NCI-H1092 (cell line): ENCODE measurements around the gene SLC35F4.

Experiments used
- DNase-seq: peaks from one replicate; lab custom pipeline; 2025; lab: John Stamatoyannopoulos, UW

Gene SLC35F4

DNA sequence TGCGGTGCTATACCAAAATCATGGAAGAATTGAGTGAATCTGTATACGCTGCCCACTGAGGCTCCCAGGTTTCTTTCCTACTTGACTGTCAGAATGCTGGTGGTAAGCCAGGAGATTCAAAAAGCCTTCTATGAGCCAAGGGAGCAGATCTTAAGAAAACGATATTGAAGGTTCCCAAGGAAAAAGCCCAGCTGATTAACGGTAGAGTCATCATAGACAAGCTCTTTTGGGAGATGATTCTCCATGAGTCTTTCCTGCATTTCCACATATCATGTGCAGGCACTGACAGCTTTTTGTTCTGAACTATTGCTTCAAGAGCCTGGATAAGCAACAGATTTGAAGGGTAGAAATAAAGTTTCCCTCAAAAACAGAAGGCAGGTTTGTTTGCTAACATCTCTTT is 17.5 kb downstream of the SLC35F4 start:
- DNase-seq, result no peak

DNA sequence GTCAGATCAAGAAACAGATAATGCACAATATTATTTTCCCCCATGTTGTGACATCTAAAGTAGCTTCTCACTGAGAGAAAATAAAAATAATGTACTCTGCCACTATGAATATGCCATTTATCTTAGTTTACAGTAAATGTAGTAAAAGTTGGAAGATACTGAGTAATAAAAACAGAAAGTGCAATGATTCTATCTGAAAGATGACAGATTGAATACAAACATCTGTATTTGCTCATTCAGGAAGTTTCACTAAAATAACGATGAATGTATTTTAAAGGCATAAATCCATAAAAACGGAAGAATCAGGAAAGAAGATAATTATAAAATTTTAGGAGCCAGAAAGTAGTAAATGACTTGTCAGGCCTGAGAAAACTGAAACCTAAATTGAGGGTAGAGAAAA is 18.2 kb downstream of the SLC35F4 start:
- DNase-seq, result no peak

DNA sequence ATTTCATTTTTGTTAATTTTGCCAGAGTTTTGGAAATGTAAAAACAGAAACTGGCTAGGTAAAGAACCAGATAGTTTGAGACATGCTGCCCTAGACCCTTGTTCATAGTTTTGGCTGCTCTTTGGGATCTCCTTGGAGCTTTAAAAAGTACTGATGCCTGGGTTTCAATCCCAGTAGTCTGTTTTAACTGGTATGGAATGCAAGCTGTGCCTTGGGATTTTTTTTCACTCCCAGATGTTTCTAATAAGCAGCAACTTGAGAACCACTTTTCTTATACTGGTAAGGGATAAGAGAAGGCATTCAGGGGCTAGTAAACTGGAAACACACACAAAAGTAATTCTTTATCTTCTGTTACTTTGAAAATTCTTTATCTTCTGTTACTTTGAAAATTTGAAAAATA is 18.8 kb downstream of the SLC35F4 start:
- no peak for DNase-seq

DNA sequence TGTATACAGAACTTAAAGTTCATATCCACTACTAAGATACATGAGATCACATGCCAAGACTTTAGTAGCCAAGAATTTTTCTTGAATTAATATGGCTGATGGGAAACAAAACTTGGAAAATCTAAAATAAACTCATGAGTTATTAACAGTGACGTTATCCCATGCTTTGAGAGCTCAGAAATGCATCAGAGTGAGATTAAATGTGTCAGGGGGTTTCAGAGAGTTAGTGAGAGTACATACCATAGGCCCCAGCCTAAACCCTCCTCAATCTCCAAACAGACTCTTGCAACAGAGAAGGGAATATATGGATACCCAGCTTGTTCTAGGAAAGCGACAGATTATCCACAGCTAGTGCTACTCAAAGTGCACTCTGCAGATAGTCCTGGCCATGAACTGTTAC is 19.3 kb downstream of the SLC35F4 start:
- no peak for DNase-seq

DNA sequence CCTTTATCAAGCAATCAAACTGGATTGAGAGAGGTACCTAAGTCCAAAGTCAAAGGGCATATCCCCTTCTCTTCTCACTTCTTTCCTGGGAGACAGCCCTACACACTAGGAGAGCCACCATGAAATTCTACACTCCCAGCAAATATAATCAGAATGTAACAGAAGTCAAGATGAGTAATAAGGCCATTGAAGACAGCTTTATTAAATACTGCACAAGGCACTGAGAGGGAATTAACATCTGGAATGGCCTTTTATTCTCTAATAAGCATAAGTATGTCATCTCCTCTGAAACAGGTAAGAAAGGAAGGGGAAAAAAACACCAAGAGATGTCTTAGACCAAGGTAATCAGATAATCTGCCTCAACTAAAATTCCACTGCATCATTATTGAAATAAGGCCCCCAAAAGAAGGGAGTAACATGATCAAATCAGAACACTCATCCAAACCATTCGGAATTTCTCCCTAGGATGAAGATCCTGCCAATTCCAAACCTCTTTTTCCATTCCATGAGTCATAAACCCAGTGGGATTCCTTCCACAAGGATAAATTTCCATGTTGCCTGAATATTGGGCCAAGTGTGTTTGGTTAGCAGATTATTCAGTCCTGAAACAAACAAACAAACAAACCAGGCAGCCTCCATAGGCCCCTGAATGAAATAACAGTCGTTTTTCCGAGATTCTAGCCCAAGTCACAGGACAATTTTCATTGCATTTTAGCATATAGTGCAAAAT is 19.9 kb downstream of the SLC35F4 start:
- DNase-seq, result no peak

DNA sequence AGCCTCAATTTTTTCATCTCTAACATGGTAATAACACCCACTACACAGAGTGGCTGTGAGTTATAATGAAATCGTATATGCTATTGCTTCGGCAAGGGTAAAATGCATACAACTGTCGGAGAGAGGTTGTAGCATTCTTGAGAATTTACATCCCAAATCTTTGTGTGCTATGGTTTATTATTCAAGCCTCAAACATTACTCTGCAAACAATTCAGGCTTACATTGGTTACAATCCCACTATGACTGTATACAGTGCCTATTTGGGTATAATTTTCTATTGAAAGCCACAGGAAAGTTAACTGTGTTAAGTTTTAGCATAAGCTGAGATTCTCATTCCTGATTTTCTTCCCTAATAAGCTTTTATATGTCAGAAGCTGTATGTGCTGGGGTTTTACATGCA is 20.6 kb downstream of the SLC35F4 start:
- DNase-seq, result no peak

DNA sequence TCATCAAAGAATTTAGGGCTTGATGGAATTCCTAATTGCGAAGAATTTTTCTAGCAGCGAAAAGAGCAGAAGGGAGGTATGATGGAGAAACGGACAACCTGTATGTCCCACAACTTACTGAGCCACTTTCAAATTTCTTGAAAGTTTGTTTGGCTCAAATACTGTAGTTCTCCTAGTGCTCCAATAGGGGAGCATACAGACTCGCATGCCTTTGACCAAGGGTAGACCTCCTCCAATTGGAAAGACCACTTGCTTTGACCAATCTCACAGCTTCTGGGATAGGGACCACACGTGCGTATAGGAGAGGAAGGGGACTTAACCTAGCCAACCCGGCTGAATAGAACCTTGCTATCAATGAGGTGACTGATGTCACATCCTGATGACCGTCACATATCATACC is 28.6 kb downstream of the SLC35F4 start:
- no peak for DNase-seq

DNA sequence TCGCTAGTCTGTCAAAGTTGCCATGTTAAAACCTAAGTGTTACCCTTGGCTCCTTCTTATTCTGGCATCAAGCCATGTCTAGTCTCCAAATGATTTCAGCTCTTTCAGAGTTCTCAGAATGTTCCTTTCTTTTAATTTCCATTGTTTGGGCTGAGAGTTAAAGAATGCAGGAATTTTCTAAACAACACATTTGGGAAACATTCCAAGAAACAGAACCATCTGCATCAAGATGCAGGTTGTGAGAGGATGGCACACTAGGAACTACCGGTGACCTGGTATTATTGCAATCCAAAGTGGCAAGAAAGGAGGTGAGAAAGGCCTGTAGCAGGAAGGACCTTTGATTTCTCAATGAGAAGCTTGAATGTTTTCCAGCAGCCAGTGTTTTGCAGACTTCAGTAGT is 30.1 kb downstream of the SLC35F4 start:
- DNase-seq, result no peak

GRCh38 chr14:57834961-57835360 is 30.9 kb downstream of the SLC35F4 start:
- DNase-seq, result no peak

DNA sequence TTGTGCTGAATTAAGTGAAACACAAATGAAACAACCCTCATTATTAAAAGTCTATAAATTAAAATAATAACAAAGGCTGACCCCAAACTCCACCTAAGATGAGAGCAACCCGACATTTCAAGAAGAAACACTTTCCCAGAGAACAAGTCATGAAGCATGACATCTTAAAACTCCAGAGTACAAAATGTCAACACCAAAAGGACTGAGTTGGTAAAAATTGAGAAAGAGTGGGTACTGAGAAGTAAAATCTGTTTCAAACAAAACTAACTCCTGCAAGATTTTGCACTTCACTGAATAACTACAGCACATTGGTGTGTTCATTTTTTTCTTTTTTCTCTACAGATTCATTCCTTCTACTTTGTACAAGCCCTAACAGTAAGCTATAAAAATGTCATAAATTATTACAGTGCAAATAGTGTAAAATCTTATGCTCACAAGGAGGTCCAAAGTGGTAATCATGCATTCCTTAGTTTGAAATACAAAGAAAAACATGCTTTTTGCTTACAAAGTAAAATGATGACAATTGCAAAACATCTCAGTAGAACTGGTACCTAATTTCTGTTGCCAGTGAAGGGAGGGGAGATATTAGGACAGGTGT is 31.8 kb downstream of the SLC35F4 start:
- no peak for DNase-seq

- no peak for DNase-seq
Measured at GRCh38 chr14:57833323-57833722, 32.6 kb downstream of the SLC35F4 start.

DNA sequence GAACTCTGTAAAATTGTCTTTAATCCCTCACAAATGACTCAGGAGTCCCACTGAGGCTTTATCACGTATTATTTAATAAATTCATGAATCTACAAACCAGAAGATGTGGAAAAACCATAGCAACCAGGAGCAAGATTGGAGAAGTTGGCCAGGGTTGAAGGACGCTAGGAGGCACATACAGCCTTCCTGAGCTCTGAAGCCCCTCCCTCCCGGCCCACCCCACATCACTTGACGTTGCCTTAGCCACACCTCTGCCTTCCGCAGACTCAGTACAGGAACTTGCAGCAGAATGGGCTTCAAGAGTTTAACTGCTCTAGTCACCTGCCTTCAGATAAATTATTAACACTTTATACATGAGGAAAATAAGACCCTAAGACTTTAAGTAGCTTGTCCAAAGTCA is 33.9 kb downstream of the SLC35F4 start:
- no peak for DNase-seq

GRCh38 chr14:57828713-57829112 is 37.2 kb downstream of the SLC35F4 start:
- no peak for DNase-seq

DNA sequence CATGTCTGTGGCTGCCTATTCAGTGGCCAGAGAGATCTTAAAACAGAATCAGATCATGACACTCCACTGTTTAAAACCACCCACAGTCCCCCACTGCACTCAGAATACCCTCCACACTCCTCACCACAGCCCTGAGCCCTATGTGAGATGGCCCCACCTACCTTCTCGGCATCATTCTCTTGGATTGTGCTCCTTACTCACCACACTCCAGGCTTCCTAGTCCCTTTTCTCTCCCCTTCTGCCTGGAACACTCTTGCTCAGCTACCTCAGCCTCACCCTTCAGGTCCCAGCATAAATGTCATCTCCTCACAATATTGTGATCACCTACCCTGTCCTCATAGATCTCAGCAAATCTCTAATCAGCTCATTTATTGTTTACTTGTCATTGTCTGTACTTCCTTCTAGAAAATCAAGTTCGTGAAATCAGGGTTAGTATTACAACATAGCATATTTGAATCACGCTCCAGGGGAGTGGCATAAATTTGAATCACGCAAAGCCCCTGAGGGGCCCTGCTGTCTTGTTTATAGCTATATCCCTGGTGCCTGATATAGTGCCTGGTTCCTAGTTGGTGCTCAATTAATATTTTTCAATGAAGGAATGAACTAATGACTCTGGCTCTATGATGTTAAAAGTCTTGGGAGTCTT is 42.8 kb downstream of the SLC35F4 start:
- DNase-seq, result no peak

- DNase-seq, result no peak
Measured at GRCh38 chr14:57822081-57822480, 43.8 kb downstream of the SLC35F4 start.

DNA sequence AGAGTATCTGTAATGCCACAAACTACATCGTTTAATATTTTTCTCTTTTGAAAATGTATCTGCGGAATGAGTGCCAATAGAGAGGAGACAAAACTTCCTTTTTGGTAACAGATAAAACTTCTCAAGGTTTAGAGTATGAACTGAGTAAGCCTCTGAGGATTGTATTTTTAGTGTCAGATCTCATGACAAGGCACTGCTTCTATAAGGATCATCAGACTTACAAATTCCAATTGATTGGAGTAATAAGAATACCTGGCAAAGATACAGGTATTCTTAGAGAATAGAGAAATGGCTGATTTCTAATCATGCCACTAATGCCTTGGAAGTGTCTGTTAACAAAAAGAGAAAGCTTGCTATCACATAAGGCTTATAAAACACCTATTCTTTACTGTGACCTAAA is 45.3 kb downstream of the SLC35F4 start:
- no peak for DNase-seq

- no peak for DNase-seq
Measured at GRCh38 chr14:57818511-57818910, 47.4 kb downstream of the SLC35F4 start.

- no peak for DNase-seq
Measured at GRCh38 chr14:57816568-57817284, 49.2 kb downstream of the SLC35F4 start.

DNA sequence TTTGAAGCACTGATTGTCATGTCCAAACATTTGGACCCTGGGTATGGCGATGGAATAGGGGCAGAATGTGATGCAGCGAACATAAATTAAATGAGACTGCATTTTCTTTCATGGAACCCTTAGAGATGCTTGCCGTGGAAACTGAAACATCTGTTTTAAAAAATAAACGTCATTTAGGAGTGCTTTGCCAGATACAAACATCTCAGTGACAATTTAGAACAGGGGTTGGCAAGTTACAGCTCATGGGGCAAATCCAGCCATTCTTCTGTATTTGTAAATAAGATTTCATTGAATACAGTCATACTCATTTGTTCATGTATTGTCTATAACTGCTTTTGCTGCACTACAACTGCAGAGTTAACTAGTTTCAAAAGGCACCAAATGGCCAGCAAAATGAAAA is 51.2 kb downstream of the SLC35F4 start:
- no peak for DNase-seq

DNA sequence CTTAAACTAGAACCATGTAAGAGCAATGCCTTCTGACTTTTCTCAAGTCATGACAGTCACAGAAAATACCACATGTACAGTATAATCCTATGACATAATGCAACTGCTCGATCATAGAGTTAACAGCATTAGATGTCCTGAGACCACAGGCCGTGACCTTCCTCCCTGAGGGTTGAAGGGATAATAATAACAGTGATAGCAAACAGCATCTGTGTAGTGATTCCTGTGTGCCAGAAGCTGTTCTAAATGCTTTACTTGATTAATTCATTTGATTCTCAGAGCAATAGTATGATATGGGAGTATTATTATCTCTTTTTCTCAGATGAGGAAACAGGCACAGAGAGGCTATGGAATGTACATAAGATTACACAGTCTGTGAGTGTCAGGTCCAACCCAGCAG is 53.2 kb downstream of the SLC35F4 start:
- DNase-seq, result no peak

DNA sequence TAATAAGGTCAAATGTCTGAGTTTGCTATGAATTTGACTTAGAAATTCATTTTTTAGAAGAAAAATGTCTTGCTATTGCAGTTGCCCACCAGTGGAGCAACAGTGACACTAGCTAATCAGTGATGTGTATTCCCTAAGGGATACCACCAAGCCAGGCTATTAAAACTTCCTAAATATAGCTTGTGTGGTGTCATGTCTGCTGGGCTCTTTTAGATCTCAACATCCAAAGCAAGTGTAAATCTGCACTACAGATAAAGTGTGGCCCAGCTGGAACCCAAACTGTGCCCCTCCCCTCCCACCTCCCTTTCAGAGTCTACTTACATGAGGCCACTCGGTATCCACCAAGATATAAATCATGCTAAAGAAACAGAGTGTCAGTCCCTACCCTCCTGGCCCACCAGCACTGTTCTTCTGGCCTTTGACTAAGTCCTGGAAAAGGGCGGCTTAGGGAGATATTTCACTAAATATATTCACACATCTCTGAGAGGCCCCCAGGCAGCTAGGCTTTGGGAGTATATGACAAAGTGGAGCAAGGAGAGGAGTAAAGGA is 53.8 kb downstream of the SLC35F4 start:
- DNase-seq, result no peak

GRCh38 chr14:57809808-57810207 is 56.1 kb downstream of the SLC35F4 start:
- DNase-seq, result no peak

DNA sequence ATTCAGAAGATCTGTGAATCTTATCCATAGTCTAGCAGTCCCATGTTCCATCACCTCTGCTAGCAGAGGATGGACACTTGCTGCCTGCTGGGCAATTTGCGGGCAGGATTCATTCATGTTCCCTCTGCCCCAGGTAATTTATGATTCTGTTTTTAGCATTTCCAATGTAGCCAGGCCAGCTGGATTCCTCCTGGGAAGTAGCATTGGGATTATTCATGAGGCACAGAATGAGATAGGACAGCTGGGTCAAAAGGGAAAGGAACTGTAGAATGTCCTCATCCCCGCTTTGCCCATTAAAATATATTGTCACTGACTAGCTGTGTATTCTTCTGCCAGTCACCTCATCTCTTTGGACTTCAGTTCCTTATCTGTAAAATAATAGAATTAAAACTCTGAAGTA is 68.7 kb downstream of the SLC35F4 start:
- no peak for DNase-seq
